SH-SY5Y (cell line): ENCODE measurements around the gene EIF4E1B.

Experiments used
- GATA2 ChIP-seq: IDR thresholded peaks from 2 replicates; pipeline ENCODE4 v1.6.1; 2011; ENCODE audit warnings: mild to moderate bottlenecking, low read depth, low read length
- GATA3 ChIP-seq: IDR thresholded peaks from 2 replicates; pipeline ENCODE4 v1.6.1; 2011; ENCODE audit warnings: low read depth, mild to moderate bottlenecking, low read length, moderate library complexity

GRCh38 chr5:176673651-176674583, 43.4 kb downstream of the EIF4E1B start:
- TF ChIP-seq GATA3 (no peak), GATA2 (no peak)
